HG03045 (cell line): ENCODE data around the gene RABGAP1L.
"Not testable (repeated sequence)": the region's sequence is repeated elsewhere in the genome, so short reads cannot be mapped to it uniquely, and the experiment has no call there.

Experiments
- ATAC-seq: cut with Tn5 transposase; IDR thresholded peaks from one replicate; pipeline ENCODE4 v1.9.1; 2021; ENCODE audit warnings: mild to moderate bottlenecking, moderate library complexity; ENCODE audit not compliant: unreplicated experiment

The RABGAP1L gene

GRCh38 chr1:174426153-174426552, 266.8 kb downstream of the RABGAP1L start:
- no peak for ATAC-seq

DNA sequence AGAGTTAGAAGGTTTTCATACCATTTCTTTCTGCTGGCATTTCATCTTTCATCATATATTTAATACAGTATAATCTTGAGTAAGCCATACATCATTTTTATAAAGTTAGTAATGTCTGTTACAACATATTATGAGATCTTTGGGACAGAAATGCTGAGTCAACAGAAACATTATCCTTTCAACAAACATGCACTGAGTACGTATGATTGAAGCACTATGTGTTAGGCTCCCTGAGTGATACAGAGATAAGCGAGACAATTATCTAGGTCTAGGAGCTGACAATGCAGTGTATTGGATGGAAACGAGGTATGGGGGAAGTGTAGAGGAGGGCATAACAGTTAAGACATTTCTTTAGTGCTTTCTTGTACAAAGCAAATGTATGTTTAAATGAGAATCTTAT, 268.7 kb downstream of the RABGAP1L start:
- ATAC-seq: no peak

DNA sequence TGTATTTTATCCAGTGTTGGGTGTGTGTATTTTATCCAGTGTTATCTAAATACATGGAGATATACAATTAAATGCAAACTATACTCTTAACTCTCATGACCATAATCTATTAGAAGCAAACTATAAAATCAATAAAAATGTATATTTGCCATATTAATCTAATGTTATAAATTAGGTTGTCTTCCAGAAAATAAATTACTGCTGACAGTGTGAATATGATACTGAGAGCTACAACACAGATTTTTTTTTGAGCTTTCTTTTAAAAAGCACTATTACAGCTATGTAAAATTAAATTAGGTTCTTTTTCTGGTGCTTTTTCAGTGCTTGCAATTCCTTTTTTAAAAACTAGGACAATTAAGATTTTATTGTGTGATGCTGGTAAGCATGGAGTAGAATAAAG, 269.4 kb downstream of the RABGAP1L start:
- no peak for ATAC-seq

GRCh38 chr1:174433451-174433850, 274.1 kb downstream of the RABGAP1L start:
- no peak for ATAC-seq

DNA sequence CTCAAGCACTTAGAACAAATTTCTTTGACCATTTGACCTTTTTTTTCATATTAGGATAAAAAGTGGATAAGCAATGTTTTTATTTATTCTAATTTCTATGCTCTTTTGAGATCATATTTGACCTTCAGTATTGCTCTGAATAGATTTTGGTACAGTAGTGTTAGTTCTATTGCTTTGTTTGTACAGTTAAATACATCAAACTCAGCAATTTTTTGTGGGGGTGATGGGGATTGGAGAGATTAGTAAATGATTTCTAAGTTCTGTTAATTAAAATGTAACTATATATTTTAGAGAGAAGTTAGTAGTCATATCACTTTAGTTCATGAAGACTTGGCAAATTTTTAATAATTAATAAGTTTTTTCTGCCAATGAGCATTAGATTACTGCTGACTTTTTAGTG, 286.0 kb downstream of the RABGAP1L start:
- no peak for ATAC-seq

DNA sequence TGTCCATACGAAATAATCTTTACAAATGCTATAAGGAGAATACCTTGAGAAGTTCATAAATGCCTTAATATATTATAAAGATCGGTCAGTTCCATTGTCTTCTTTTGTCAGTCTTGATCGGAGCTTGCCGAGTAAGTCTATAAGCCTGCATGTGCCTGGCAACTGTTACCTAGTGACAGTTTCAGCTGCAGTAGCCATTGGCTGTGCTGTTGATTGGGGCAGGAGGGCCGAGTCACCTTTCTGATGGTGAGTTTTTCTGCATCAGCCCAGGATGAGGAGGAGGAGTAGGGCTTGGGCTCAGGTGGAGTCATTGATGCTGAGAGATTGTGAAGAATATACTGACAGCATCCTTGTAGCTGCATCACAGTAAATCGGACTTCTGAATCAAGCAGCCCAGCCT, 286.5 kb downstream of the RABGAP1L start:
- no peak for ATAC-seq

- no peak for ATAC-seq
Observed at GRCh38 chr1:174447866-174448530, 288.7 kb downstream of the RABGAP1L start, which contains the start of gene GPR52. GPR52 (plus strand) TSS chr1:174447964; CDS start chr1:174448112, 148 bp downstream.

GRCh38 chr1:174448531-174448883, 289.2 kb downstream of the RABGAP1L start:
- ATAC-seq: no peak

GRCh38 chr1:174448974-174449373, 289.7 kb downstream of the RABGAP1L start:
- no peak for ATAC-seq

- ATAC-seq: no peak
Observed at GRCh38 chr1:174451408-174451807, 292.1 kb downstream of the RABGAP1L start.

- no peak for ATAC-seq
Observed at GRCh38 chr1:174465855-174466254, 306.5 kb downstream of the RABGAP1L start.

- no peak for ATAC-seq
Observed at GRCh38 chr1:174466607-174467006, 307.3 kb downstream of the RABGAP1L start.

DNA sequence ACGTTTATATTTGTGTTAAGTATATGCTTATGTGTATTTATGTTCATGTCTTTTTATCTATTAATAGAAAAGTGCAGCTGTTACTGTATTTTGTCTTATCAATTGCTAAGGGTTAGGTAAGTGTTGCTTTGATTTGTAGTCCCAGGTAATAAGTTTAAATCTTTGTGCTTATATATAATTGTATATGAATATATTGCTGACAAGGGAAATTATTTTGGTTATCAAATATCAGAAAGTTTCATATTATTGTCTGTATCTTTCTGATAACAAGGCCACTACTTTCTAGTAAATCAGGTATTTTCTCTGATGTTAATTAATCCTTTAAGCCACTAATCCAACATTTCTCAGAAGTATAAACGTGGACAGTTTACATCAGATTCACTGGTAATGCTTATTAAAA, 309.7 kb downstream of the RABGAP1L start:
- ATAC-seq: no peak

- ATAC-seq: no peak
Observed at GRCh38 chr1:174469687-174470086, 310.4 kb downstream of the RABGAP1L start.

DNA sequence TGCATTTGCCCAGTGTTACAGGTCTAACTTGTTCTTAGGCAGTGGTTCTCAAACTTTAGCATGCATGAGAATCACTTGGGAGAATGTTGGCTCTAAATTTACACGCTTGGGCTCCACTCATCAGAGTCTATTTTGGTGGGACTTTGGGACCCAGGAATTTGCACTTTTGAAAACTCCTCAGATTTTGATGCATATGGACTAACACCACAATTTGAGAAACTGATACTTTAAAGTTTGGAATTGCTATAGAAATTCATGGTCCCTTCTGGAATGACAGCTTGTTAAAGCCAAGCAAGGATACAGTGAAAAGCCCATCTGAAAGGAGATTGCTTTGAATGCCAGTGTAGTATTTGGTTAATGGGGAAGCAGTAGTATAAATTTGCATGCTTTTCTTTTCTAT, 320.0 kb downstream of the RABGAP1L start:
- no peak for ATAC-seq

GRCh38 chr1:174480324-174480723, 321.0 kb downstream of the RABGAP1L start:
- ATAC-seq: no peak

- ATAC-seq: no peak
Observed at GRCh38 chr1:174491606-174492005, 332.3 kb downstream of the RABGAP1L start.

DNA sequence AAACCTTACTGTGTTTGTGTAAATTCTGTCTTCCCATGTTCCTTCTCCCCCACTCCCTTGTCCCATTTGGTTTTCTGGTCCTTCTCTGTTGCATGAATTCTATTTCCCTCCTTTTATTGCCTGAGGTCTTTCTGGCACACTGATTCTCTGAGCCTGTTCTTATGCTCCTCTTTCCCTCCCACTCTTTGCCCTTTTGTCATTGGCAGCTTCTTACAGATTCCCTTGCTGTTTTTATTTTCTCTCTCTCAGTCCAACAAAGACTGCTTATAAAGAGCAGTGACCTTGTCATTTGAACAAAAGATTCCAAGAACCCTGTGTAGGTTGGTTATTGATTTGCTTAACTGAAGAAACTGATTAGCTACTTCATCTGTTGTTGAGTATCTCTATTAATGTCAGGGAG, 338.2 kb downstream of the RABGAP1L start:
- ATAC-seq: no peak

DNA sequence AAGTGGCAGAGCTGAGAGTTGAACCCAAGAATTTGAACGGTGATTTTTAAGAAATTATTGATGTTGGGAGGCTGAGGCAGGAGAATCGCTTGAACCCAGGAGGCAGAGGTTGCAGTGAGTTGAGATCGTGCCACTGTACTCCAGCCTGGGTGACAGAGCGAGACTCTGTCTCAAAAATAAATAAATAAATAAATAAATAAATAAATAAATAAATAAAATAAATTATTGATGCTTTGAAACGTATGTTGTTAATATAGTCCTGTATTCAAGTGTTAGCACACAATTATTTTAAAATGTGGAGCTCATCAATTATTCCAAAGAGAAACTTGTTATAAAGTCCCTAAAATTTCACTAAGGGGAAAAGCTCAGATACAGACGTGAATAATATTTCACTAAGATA, 357.4 kb downstream of the RABGAP1L start:
- not testable (repeated sequence) for ATAC-seq

GRCh38 chr1:174519844-174520243, 360.5 kb downstream of the RABGAP1L start:
- no peak for ATAC-seq

GRCh38 chr1:174531751-174532150, 372.4 kb downstream of the RABGAP1L start:
- no peak for ATAC-seq

- ATAC-seq: no peak
Observed at GRCh38 chr1:174534789-174535188, 375.5 kb downstream of the RABGAP1L start.

DNA sequence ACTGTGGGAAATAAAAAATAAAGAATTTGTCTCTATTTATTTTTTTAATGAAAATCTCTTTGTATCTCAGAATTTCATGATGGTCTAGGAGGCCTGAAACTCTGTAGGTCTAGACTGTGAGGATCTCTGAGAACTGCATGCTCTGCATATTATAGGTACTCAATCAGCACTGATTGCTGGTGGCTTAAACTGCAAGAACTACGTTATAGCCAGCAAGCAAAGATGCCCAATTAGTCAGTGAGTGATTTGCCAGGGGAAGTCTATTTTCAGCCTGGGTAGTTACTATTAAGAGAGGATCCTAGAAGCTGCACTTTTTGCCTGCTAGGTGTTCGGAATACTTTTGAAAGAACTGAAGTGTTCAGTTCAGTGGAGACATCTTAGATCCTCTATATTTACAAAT, 375.9 kb downstream of the RABGAP1L start:
- ATAC-seq: no peak
